Measurements from ENCODE around the gene PCDHGB7. TPM values are rescaled to one million over a fixed set of nuclear protein-coding genes. Genes with fewer than 3 reads are reported as not detected.
"Not testable (repeated sequence)": the region's sequence is repeated elsewhere in the genome, so short reads cannot be mapped to it uniquely, and the experiment has no call there.

The PCDHGB7 gene
- total RNA-seq, 1 donor from 2014 or later = 14.2 TPM

GRCh38 chr5:141412854-141413539 is 4.5 kb upstream of the PCDHGB7 start, which contains the start of gene PCDHGA10:
PCDHGA10 (plus strand) TSS chr5:141412987; CDS start chr5:141413176, 189 bp downstream.
- TF ChIP-seq CTCF (IDR thresholded peaks at IDR 0.05) (peak in 1 of 3 experiments; percentile 19), POLR2AphosphoS5 (IDR thresholded peaks at IDR 0.05; ENCODE audit: insufficient read depth in 1 of 2, low read depth in 1 of 2) (no peak)
- H3K27ac ChIP-seq = no peak within 1 kb of the TSS
- peaks cover 0 to 6% of the 10 kb centered on the region in 2 donors for H3K36me3 ChIP-seq
- intact Hi-C loops (cut with DNase I) = loop anchor here (10.0 kb wide), 2 partner anchors 112 to 152 kb away; no protein-coding TSS in a partner anchor
- no peaks in the 10 kb centered on the region for H3K27me3 ChIP-seq
- no peak for DNase-seq (ENCODE audit: extremely low spot score in 2 of 2)
- H3K4me3 ChIP-seq = peak within 1 kb of the TSS; percentile 10 to 26
- peaks cover 76% of the 10 kb centered on the region for H3K9me3 ChIP-seq
- H3K4me1 ChIP-seq = no peaks in the 10 kb centered on the region

DNA sequence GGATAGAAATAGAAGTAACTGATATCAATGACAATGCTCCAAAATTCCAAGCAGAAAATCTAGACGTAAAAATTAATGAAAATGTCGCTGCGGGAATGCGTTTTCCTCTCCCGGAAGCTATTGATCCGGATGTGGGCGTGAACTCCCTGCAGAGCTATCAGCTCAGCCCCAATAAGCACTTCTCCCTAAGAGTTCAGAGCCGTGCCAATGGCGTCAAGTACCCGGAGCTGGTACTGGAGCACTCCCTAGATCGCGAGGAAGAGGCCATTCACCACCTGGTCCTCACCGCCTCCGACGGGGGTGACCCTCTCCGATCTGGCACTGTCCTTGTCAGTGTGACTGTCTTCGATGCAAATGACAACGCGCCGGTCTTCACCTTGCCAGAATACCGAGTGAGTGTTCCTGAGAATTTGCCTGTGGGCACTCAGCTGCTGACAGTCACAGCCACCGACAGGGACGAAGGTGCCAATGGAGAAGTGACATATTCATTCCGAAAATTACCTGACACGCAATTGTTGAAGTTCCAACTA is 3.9 kb upstream of the PCDHGB7 start:
- TF ChIP-seq POLR2A (IDR thresholded peaks at IDR 0.05) (no peak), POLR2AphosphoS5 (IDR thresholded peaks at IDR 0.05; ENCODE audit: insufficient read depth in 1 of 2, low read depth in 1 of 2) (no peak), CTCF (IDR thresholded peaks at IDR 0.05) (no peak)
- intact Hi-C loops (cut with DNase I) = loop anchor here (10.0 kb wide), 2 partner anchors 111 to 151 kb away; no protein-coding TSS in a partner anchor
- no peaks in the 10 kb centered on the region for H3K4me1 ChIP-seq
- peaks cover 78% of the 10 kb centered on the region for H3K9me3 ChIP-seq
- DNase-seq (ENCODE audit: extremely low spot score in 2 of 2) = no peak
- no peaks in the 10 kb centered on the region for H3K27me3 ChIP-seq
- H3K27ac ChIP-seq = no peak overlapping the region
- H3K36me3 ChIP-seq = peaks cover 0 to 6% of the 10 kb centered on the region in 2 donors
- H3K4me3 ChIP-seq = peak overlapping the region; percentile 10 to 26

- not testable (repeated sequence) for H3K27ac ChIP-seq; H3K4me3 ChIP-seq; DNase-seq (ENCODE audit: extremely low spot score in 2 of 2); H3K36me3 ChIP-seq; H3K27me3 ChIP-seq; H3K4me1 ChIP-seq
- peaks cover 78% of the 10 kb centered on the region for H3K9me3 ChIP-seq
- intact Hi-C loops (cut with DNase I) = loop anchor here (10.0 kb wide), 2 partner anchors 110 to 150 kb away; no protein-coding TSS in a partner anchor
Measured at GRCh38 chr5:141414548-141415274, 2.8 kb upstream of the PCDHGB7 start.

DNA sequence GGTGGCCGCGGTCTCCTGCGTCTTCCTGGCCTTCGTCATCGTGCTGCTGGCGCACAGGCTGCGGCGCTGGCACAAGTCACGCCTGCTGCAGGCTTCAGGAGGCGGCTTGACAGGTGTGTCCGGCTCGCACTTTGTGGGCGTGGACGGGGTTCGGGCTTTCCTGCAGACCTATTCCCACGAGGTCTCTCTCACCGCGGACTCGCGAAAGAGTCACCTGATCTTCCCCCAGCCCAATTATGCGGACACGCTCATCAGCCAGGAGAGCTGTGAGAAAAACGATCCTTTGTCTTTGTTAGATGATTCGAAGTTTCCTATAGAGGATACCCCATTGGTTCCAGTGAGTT is 2.2 kb upstream of the PCDHGB7 start:
- H3K9me3 ChIP-seq = peaks cover 78% of the 10 kb centered on the region
- not testable (repeated sequence) for H3K27ac ChIP-seq; H3K4me1 ChIP-seq; DNase-seq (ENCODE audit: extremely low spot score in 2 of 2); H3K36me3 ChIP-seq; H3K27me3 ChIP-seq; H3K4me3 ChIP-seq
- intact Hi-C loops (cut with DNase I) = loop anchor here (10.0 kb wide), 2 partner anchors 110 to 150 kb away; no protein-coding TSS in a partner anchor

- TF ChIP-seq POLR2A (IDR thresholded peaks at IDR 0.05) (no peak), POLR2AphosphoS5 (IDR thresholded peaks at IDR 0.05; ENCODE audit: insufficient read depth in 1 of 2, low read depth in 1 of 2) (no peak), CTCF (IDR thresholded peaks at IDR 0.05) (no peak)
- H3K27me3 ChIP-seq = no peaks in the 10 kb centered on the region
- H3K9me3 ChIP-seq = peaks cover 83% of the 10 kb centered on the region
- H3K27ac ChIP-seq = no peak overlapping the region
- peak overlapping the region in 1 of 2 donors; percentile 17 for H3K4me3 ChIP-seq
- peak in 1 of 2 donors; percentile 34 for DNase-seq (ENCODE audit: extremely low spot score in 2 of 2)
- H3K4me1 ChIP-seq = no peaks in the 10 kb centered on the region
- peaks cover 0 to 4% of the 10 kb centered on the region in 2 donors for H3K36me3 ChIP-seq
- intact Hi-C loops (cut with DNase I) = loop anchor here (10.0 kb wide), 2 partner anchors 106 to 146 kb away; no protein-coding TSS in a partner anchor
Measured at GRCh38 chr5:141419074-141419880, 1.8 kb downstream of the PCDHGB7 start.

Measured in vagina (tissue), 2 donors.